H1 (cell line): ENCODE results near the gene PHC2. TPM values are rescaled to one million over a fixed set of nuclear protein-coding genes. Genes with fewer than 3 reads are reported as not detected.
A peak's percentile ranks its signal among the peaks of the same experiment; 100 is the strongest.

Source experiments
- CTCF ChIA-PET: fragments of 300-600 bp; sonication (Branson Sonifier 250); formaldehyde crosslinking; loops from one replicate; lab custom pipeline; 2021; ENCODE audit not compliant: partially characterized antibody; lab: Charles Lee
- POLR2A ChIA-PET: fragments of 300-600 bp; sonication (Branson Sonifier 250); formaldehyde crosslinking; loops from one replicate; lab custom pipeline; 2021; ENCODE audit warnings: inconsistent platforms; ENCODE audit not compliant: partially characterized antibody; lab: Charles Lee
- DNase-seq, 2 experiments: peaks; one replicate each; pipeline versions ENCODE4 v3.0.0 to v3.0.0-alpha.2; 2010 to 2022; ENCODE audit warnings: low spot score in 2 of 2, low read depth in 1 of 2, mixed read lengths in 1 of 2
- FAIRE-seq: peaks from 2 replicates; lab custom pipeline; 2011; peaks lifted over from hg19 to GRCh38; lab: Jason Lieb, UNC
- H2AFZ ChIP-seq: 2 replicates; pipeline ENCODE4 v1.8.1; 2012; ENCODE audit warnings: low read length, inconsistent platforms
- H2AK5ac ChIP-seq: 2 replicates; pipeline ENCODE4 v1.6.1; 2013; ENCODE audit warnings: low read depth, low read length
- H2BK120ac ChIP-seq: replicated peaks from 2 replicates; pipeline ENCODE3; 2013; ENCODE audit warnings: low read depth, low read length, inconsistent platforms
- H2BK12ac ChIP-seq: 2 replicates; pipeline ENCODE4 v1.6.1; 2013; ENCODE audit warnings: low read depth, low read length
- H2BK15ac ChIP-seq: 2 replicates; pipeline ENCODE4 v1.6.1; 2013; ENCODE audit warnings: low read length
- H2BK20ac ChIP-seq: 2 replicates; pipeline ENCODE4 v1.6.1; 2013; ENCODE audit warnings: low read length
- H2BK5ac ChIP-seq: 2 replicates; pipeline ENCODE4 v1.6.1; 2013; ENCODE audit warnings: low read depth, low read length
- H3K14ac ChIP-seq: 2 replicates; pipeline ENCODE4 v1.6.1; 2013; ENCODE audit warnings: inconsistent platforms; ENCODE audit not compliant: insufficient read length
- H3K18ac ChIP-seq: 2 replicates; pipeline ENCODE4 v1.6.1; 2013; ENCODE audit warnings: low read length; ENCODE audit errors: extremely low read depth
- H3K23ac ChIP-seq: 2 replicates; pipeline ENCODE4 v1.6.1; 2013; ENCODE audit warnings: inconsistent platforms; ENCODE audit not compliant: insufficient read length
- H3K23me2 ChIP-seq: 2 replicates; pipeline ENCODE4 v1.6.1; 2013; ENCODE audit warnings: low read depth, low read length
- H3K27ac ChIP-seq: 2 replicates; pipeline ENCODE4 v1.6.1; 2011; ENCODE audit warnings: low read depth, low read length, inconsistent platforms
- H3K27me3 ChIP-seq, 4 experiments: replicated peaks in 1 of 4; 1 replicate in 1 of 4; 2 replicates in 3 of 4; pipeline versions ENCODE4 v1.6.1 to v1.8.1; 2011 to 2013; ENCODE audit warnings: low read length in 3 of 4, mild to moderate bottlenecking in 3 of 4, inconsistent platforms in 2 of 4, mixed read lengths in 2 of 4, moderate library complexity in 1 of 4; ENCODE audit not compliant: control insufficient read depth in 3 of 4, insufficient read depth in 3 of 4; ENCODE audit errors: extremely low read depth in 1 of 4
- H3K36me3 ChIP-seq, 4 experiments: 2 replicates each; pipeline versions ENCODE4 v1.6.1 to v1.8.1; 2011 to 2013; ENCODE audit warnings: mild to moderate bottlenecking in 4 of 4, low read length in 3 of 4, moderate library complexity in 2 of 4, control low read depth in 1 of 4, inconsistent platforms in 1 of 4; ENCODE audit not compliant: insufficient read depth in 4 of 4, control insufficient read depth in 2 of 4
- H3K4ac ChIP-seq: replicated peaks from 2 replicates; pipeline ENCODE3; 2013; ENCODE audit warnings: low read length, low read depth, mixed read lengths, inconsistent platforms; ENCODE audit not compliant: insufficient read length
- H3K4me1 ChIP-seq, 4 experiments: replicated peaks in 1 of 4; 1 replicate in 1 of 4; 2 replicates in 3 of 4; pipeline versions ENCODE4 v1.6.1 to v1.8.1; 2011 to 2013; ENCODE audit warnings: low read length in 3 of 4, inconsistent platforms in 2 of 4, mixed read lengths in 1 of 4; ENCODE audit not compliant: insufficient read depth in 4 of 4, control insufficient read depth in 3 of 4
- H3K4me2 ChIP-seq, 2 experiments: 2 replicates each; pipeline versions ENCODE4 v1.6.1 to v1.8.1; 2011 to 2013; ENCODE audit warnings: low read depth in 2 of 2, low read length in 2 of 2, control low read depth in 1 of 2, inconsistent platforms in 1 of 2, mild to moderate bottlenecking in 1 of 2; ENCODE audit not compliant: insufficient read depth in 1 of 2
- H3K4me3 ChIP-seq, 4 experiments: fragments of 200-600, 300-600 bp in 1 of 4; sonication (generic), shearing (Covaris generic), sonication (Bioruptor Twin) in 1 of 4; 2 replicates each; pipeline versions ENCODE4 v1.5.1 to v1.8.1; 2011 to 2016; ENCODE audit warnings: low read length in 4 of 4, low read depth in 3 of 4, control low read depth in 2 of 4, inconsistent platforms in 2 of 4, mild to moderate bottlenecking in 2 of 4, mixed read lengths in 1 of 4, moderate library complexity in 1 of 4; ENCODE audit not compliant: insufficient read depth in 2 of 4; ENCODE audit errors: extremely low read depth in 1 of 4
- H3K56ac ChIP-seq: replicated peaks from 2 replicates; pipeline ENCODE3; 2013; ENCODE audit warnings: low read depth, mild to moderate bottlenecking, mixed read lengths, low read length, inconsistent platforms; ENCODE audit not compliant: insufficient read length
- H3K79me1 ChIP-seq: 2 replicates; pipeline ENCODE4 v1.6.1; 2013; ENCODE audit warnings: low read depth, low read length, control low read depth
- H3K79me2 ChIP-seq, 2 experiments: 2 replicates each; pipeline versions ENCODE4 v1.6.1 to v1.8.1; 2012 to 2013; ENCODE audit warnings: low read length in 2 of 2, mild to moderate bottlenecking in 2 of 2, inconsistent platforms in 1 of 2; ENCODE audit not compliant: insufficient read depth in 2 of 2, control insufficient read depth in 1 of 2
- H3K9ac ChIP-seq, 4 experiments: replicated peaks in 1 of 4; 1 replicate in 1 of 4; 2 replicates in 3 of 4; pipeline versions ENCODE4 v1.6.1 to v1.8.1; 2011 to 2013; ENCODE audit warnings: low read depth in 3 of 4, low read length in 3 of 4, control low read depth in 2 of 4, mild to moderate bottlenecking in 2 of 4, moderate library complexity in 2 of 4, inconsistent platforms in 1 of 4; ENCODE audit errors: extremely low read depth in 1 of 4
- H3K9me3 ChIP-seq, 2 experiments: 2 replicates each; pipeline versions ENCODE4 v1.6.1 to v1.8.1; 2012 to 2013; ENCODE audit warnings: mild to moderate bottlenecking in 2 of 2, moderate library complexity in 2 of 2, control low read depth in 1 of 2, inconsistent platforms in 1 of 2, low read depth in 1 of 2, low read length in 1 of 2, mixed read lengths in 1 of 2; ENCODE audit not compliant: insufficient read depth in 2 of 2
- H4K20me1 ChIP-seq, 2 experiments: replicated peaks in 1 of 2; 2 replicates each; pipeline versions ENCODE3 to v1.8.1; 2011 to 2013; ENCODE audit warnings: inconsistent platforms in 2 of 2, low read length in 2 of 2, mild to moderate bottlenecking in 1 of 2; ENCODE audit not compliant: insufficient read depth in 2 of 2, control insufficient read depth in 1 of 2
- H4K5ac ChIP-seq: 2 replicates; pipeline ENCODE4 v1.6.1; 2013; ENCODE audit warnings: low read length, low read depth, mixed read lengths, inconsistent platforms; ENCODE audit not compliant: insufficient read length
- H4K8ac ChIP-seq: 2 replicates; pipeline ENCODE4 v1.8.0; 2013; ENCODE audit warnings: mild to moderate bottlenecking, moderate library complexity, low read length, inconsistent platforms; ENCODE audit not compliant: insufficient read depth; ENCODE audit errors: extremely low read depth
- H4K91ac ChIP-seq: replicated peaks from 2 replicates; pipeline ENCODE3; 2013; ENCODE audit warnings: low read length, mixed read lengths, inconsistent platforms; ENCODE audit not compliant: insufficient read length
- ATF3 ChIP-seq: IDR thresholded peaks from 2 replicates; pipeline ENCODE4 v1.6.1; 2011; ENCODE audit warnings: low read depth, mild to moderate bottlenecking, low read length; ENCODE audit not compliant: insufficient read depth
- TCF12 ChIP-seq: IDR thresholded peaks from 2 replicates; pipeline ENCODE4 v1.6.1; 2011; ENCODE audit warnings: low read depth, mild to moderate bottlenecking, low read length
- WGBS, 2 experiments: shearing (Covaris generic) in 1 of 2; methylation state at CpG; one replicate each; pipeline versions ENCODE4 v1.1.6 to v1.1.7; 2013 to 2015; ENCODE audit warnings: low lambda C conversion rate in 2 of 2, mixed read lengths in 2 of 2, inconsistent platforms in 1 of 2, low coverage in 1 of 2, missing lambda C conversion rate in 1 of 2; ENCODE audit not compliant: insufficient replicate concordance in 2 of 2, insufficient coverage in 1 of 2, insufficient read length in 1 of 2; ENCODE audit errors: extremely low coverage in 1 of 2, missing lambda C conversion rate in 1 of 2; 5-methylcytosine and 5-hydroxymethylcytosine counted together
- polyA plus RNA-seq, 7 experiments: library from polyadenylated mRNA; depleted of rRNA in 3 of 7; stranded (reverse) in 5 of 7; unstranded in 2 of 7; fragments of >200 nt in 5 of 7; fragments of 200-250 nt in 2 of 7; gene quantifications; 1 replicate in 5 of 7; 2 replicates in 1 of 7; 4 replicates in 1 of 7; pipeline versions ENCODE4 v1.2.1 to v1.2.3, GENCODE V29; 2011 to 2013; ENCODE audit warnings: missing spikeins in 2 of 7, mixed read lengths in 2 of 7
- total RNA-seq: library from RNA; stranded (reverse); fragmentation: NEBNext Ultra II Directional; extraction: Animal tissue kit (Norgen Biotek cat#: 25700); gene quantifications from 2 replicates; pipeline ENCODE4 v1.2.1, GENCODE V29; 2021

The PHC2 gene
- total and polyA plus RNA-seq, 2 of the 8 experiments (the other 6 are each of a cell fraction or from before 2014, with no cell fraction given) = 5.6 to 14.2 TPM

- ChIA-PET CTCF (interaction anchor here (0.6 to 2.3 kb wide), 4 partner anchors 14 to 174 kb away, joined by 3 to 13 read pairs (median 5); no protein-coding TSS in a partner anchor), POLR2A (no interaction called here)
- Histone ChIP-seq H3K79me1 (no peaks in the 10 kb centered on the region), H3K18ac (no peak overlapping the region), H3K27me3 (no peaks in the 10 kb centered on the region), H3K4me1 (no peaks in the 10 kb centered on the region), H3K4ac (no peak overlapping the region), H2BK120ac (no peak overlapping the region), H3K56ac (no peak overlapping the region), H3K23ac (no peak overlapping the region), H3K14ac (no peak overlapping the region), H2BK12ac (no peak overlapping the region), H3K23me2 (no peaks in the 10 kb centered on the region), H3K9me3 (no peaks in the 10 kb centered on the region), H2AFZ (no peak overlapping the region), H2BK15ac (no peak overlapping the region), H2AK5ac (no peak overlapping the region), H3K79me2 (no peaks in the 10 kb centered on the region), H4K8ac (no peak overlapping the region; the same call in 1 of the 2 replicates), H3K9ac (no peak overlapping the region), H4K5ac (no peak overlapping the region), H4K91ac (no peak overlapping the region), H4K20me1 (peaks cover 0 to under 1% of the 10 kb centered on the region in 2 experiments), H2BK5ac (peak overlapping the region; percentile 12; the same call in 1 of the 2 replicates), H2BK20ac (no peak overlapping the region), H3K4me2 (no peak overlapping the region), H3K36me3 (peaks cover 6 to 14% (median 11%) of the 10 kb centered on the region in 4 experiments; a peak in 7 of 8 replicates), H3K4me3 (no peak overlapping the region), H3K27ac (no peak overlapping the region)
- DNase-seq (no peak), FAIRE-seq (no peak)
- WGBS, 2 experiments = 90% methylated on average over 17 of the region's 17 CpGs; no CpG with 5 or more reads in 1 of the 2 experiments
- TF ChIP-seq TCF12 = no peak
- TF ChIP-seq ATF3 = no peak
These were observed 149.2 kb downstream of the PHC2 start for GRCh38 chr1:33281554-33282303.
